Gastrocnemius medialis (tissue), 4 donors: ENCODE results near the gene C1orf35. TPM values are rescaled to one million over a fixed set of nuclear protein-coding genes. Genes with fewer than 3 reads are reported as not detected.

Experiments
- ATAC-seq, 2 donors: fragments of 150-250 bp; one replicate each; pipeline ENCODE4 v1.9.1; 2016
- DNase-seq, 2 donors: peaks; one replicate each; pipeline ENCODE4 v3.0.0-alpha.2; 2019
- H3K27ac ChIP-seq, 4 donors: fragments of 200-600 bp; sonication (generic); 1 replicate in 1 of 4; 2 replicates in 3 of 4; pipeline ENCODE4 v1.5.1; 2016 to 2018; ENCODE audit warnings: mild to moderate bottlenecking in 2 of 4, moderate library complexity in 1 of 4
- H3K27me3 ChIP-seq, 3 donors: fragments of 200-600 bp; sonication (generic) in 2 of 3; 1 replicate in 1 of 3; 2 replicates in 2 of 3; pipeline versions ENCODE4 v1.5.1 to v1.6.0; 2016 to 2019; ENCODE audit warnings: mild to moderate bottlenecking in 1 of 3, moderate library complexity in 1 of 3
- H3K36me3 ChIP-seq, 2 donors: fragments of 200-600 bp; sonication (generic) in 1 of 2; one replicate each; pipeline ENCODE4 v1.5.1; 2017 to 2018
- H3K4me1 ChIP-seq, 2 donors: fragments of 200-600 bp; sonication (generic) in 1 of 2; one replicate each; pipeline ENCODE4 v1.5.1; 2016 to 2017; ENCODE audit warnings: mild to moderate bottlenecking in 2 of 2
- H3K4me3 ChIP-seq, 4 donors: fragments of 200-600 bp; sonication (generic) in 3 of 4; 1 replicate in 1 of 4; 2 replicates in 3 of 4; pipeline ENCODE4 v1.5.1; 2016 to 2019; ENCODE audit warnings: mild to moderate bottlenecking in 2 of 4
- H3K9me3 ChIP-seq, 3 donors: fragments of 200-600 bp; sonication (generic) in 2 of 3; 1 replicate in 1 of 3; 2 replicates in 2 of 3; pipeline ENCODE4 v1.5.1; 2016 to 2019
- POLR2A ChIP-seq, 2 donors: fragments of 450-650 bp; IDR thresholded peaks; one replicate each; pipeline ENCODE4 v1.6.1; 2017; ENCODE audit warnings: antibody characterized with exemption in 2 of 2, mild to moderate bottlenecking in 2 of 2, moderate library complexity in 2 of 2
- in situ Hi-C, 4 donors: fragments of 200-750 bp; cut with MboI; loops; one replicate each; pipeline versions ENCODE4 v1.15.0 to v1.8.0; 2017; ENCODE audit warnings: low sequenced_read_pairs in 4 of 4
- intact Hi-C: fragments of 100-400 bp; cut with DNase I; formaldehyde crosslinking; loops from one replicate; pipeline ENCODE4 v1.15.1; 2023; ENCODE audit warnings: low total_unique reads
- total RNA-seq, 4 donors: library from RNA; depleted of rRNA; stranded (reverse); fragments of >200 nt; gene quantifications; one replicate each; pipeline versions ENCODE4 v1.1.0 to v1.2.3, GENCODE V29; 2016
- TF ChIP-seq, protein P1 (sequence below), 5 experiments: fragments of 450-650 bp in 3 of 5; fragments of 200-600 bp in 2 of 5; sonication (generic) in 2 of 5; IDR thresholded peaks in 4 of 5; conservative IDR thresholded peaks in 1 of 5; 1 replicate in 4 of 5; 2 replicates in 1 of 5; pipeline ENCODE4 v1.5.1; 2016 to 2019; ENCODE audit warnings: antibody characterized with exemption in 5 of 5, mild to moderate bottlenecking in 3 of 5, moderate library complexity in 3 of 5

The C1orf35 gene
- total RNA-seq, 4 donors from 2014 or later: 5.9 to 11.0 (median 7.8) TPM

DNA sequence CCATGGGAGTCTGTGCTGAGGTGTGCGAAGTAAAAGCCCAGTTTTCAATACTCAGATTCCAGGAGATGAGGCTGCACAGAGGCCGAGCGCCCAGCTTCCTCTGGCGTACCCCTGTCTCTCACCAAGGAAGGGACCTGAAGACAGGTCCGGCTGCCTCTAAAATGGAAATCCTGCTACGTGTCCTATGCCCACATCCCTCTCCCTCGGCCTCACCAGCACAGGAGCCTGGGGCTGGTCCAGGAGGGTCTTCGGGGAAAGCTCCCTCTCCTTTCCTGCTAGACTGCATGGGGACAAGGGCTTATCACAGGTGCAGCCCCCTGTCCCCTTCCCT lies 5.6 kb upstream of the C1orf35 start:
- intact Hi-C loops (loop anchor here (1.0 to 10.0 kb wide), 4 partner anchors 24 to 376 kb away; partner anchors contain the start of genes GUK1, RNF187 and TRIM11), in situ Hi-C loops (no loop called here)
- ATAC-seq: no peak
- no peaks in the 10 kb centered on the region for H3K27me3 ChIP-seq
- peak overlapping the region; percentile 73 to 100 (median 79) for H3K4me3 ChIP-seq
- peaks cover 0 to 17% of the 10 kb centered on the region in 2 donors for H3K36me3 ChIP-seq
- H3K4me1 ChIP-seq: peaks cover 24 to 25% of the 10 kb centered on the region in 2 donors
- no peaks in the 10 kb centered on the region for H3K9me3 ChIP-seq
- DNase-seq: no peak
- H3K27ac ChIP-seq: peak overlapping the region; percentile 86 to 96 (median 92)
- TF ChIP-seq POLR2A (IDR thresholded peaks at IDR 0.05): no peak
- TF ChIP-seq, protein P1, sequence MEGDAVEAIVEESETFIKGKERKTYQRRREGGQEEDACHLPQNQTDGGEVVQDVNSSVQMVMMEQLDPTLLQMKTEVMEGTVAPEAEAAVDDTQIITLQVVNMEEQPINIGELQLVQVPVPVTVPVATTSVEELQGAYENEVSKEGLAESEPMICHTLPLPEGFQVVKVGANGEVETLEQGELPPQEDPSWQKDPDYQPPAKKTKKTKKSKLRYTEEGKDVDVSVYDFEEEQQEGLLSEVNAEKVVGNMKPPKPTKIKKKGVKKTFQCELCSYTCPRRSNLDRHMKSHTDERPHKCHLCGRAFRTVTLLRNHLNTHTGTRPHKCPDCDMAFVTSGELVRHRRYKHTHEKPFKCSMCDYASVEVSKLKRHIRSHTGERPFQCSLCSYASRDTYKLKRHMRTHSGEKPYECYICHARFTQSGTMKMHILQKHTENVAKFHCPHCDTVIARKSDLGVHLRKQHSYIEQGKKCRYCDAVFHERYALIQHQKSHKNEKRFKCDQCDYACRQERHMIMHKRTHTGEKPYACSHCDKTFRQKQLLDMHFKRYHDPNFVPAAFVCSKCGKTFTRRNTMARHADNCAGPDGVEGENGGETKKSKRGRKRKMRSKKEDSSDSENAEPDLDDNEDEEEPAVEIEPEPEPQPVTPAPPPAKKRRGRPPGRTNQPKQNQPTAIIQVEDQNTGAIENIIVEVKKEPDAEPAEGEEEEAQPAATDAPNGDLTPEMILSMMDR (IDR thresholded peaks at IDR 0.05 in 4 of 5, conservative IDR thresholded peaks at IDR 0.05 in 1 of 5): no peak

- H3K4me3 ChIP-seq: peak overlapping the region; percentile 73 to 100 (median 79)
- in situ Hi-C loops: no loop called here
- DNase-seq (no peak), ATAC-seq (no peak)
- peaks cover 28% of the 10 kb centered on the region in 2 donors for H3K4me1 ChIP-seq
- H3K9me3 ChIP-seq: no peaks in the 10 kb centered on the region
- peak overlapping the region; percentile 86 to 96 (median 92) for H3K27ac ChIP-seq
- intact Hi-C loops: loop anchor here (1.0 to 10.0 kb wide), 3 partner anchors 24 to 377 kb away; partner anchors contain the start of genes RNF187 and TRIM11
- H3K36me3 ChIP-seq: peaks cover 0 to 17% of the 10 kb centered on the region in 2 donors
- TF ChIP-seq, protein P1 (IDR thresholded peaks at IDR 0.05 in 4 of 5, conservative IDR thresholded peaks at IDR 0.05 in 1 of 5): no peak
- TF ChIP-seq POLR2A (IDR thresholded peaks at IDR 0.05): no peak
- no peaks in the 10 kb centered on the region for H3K27me3 ChIP-seq
Observed at GRCh38 chr1:228108055-228108690, 5.0 kb upstream of the C1orf35 start.

DNA sequence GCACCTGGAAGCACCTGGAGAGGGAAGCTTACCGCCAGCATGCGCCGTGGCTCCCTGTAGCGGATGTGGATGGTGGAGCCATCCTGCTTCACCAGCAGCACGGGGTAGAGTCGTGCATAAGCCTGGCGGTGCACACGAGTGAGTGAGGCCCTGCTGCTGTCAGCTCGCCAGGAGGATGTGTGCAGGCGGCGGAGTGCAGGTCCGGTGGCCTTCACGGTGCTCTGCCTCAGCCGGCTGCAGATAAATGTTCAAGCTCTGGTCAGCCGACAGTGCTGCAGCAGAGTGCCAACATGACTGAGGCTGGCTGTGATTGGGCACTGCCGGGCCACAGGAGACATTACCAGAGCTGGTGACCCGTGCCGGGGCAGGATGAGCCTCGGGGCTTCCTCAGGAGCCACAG lies 4.5 kb upstream of the C1orf35 start:
- Histone ChIP-seq H3K27me3 (no peaks in the 10 kb centered on the region), H3K9me3 (no peaks in the 10 kb centered on the region), H3K27ac (peak overlapping the region in 1 of 4 donors; percentile 92), H3K4me1 (peaks cover 28% of the 10 kb centered on the region in 2 donors), H3K4me3 (no peak overlapping the region), H3K36me3 (peaks cover 0 to 17% of the 10 kb centered on the region in 2 donors)
- intact Hi-C loops: loop anchor here (1.0 to 10.0 kb wide), 3 partner anchors 23 to 377 kb away; partner anchors contain the start of genes RNF187 and TRIM11
- DNase-seq: no peak
- in situ Hi-C loops: no loop called here
- no peak for ATAC-seq
- TF ChIP-seq POLR2A (IDR thresholded peaks at IDR 0.05): no peak
- TF ChIP-seq, protein P1 (IDR thresholded peaks at IDR 0.05 in 4 of 5, conservative IDR thresholded peaks at IDR 0.05 in 1 of 5): no peak

DNA sequence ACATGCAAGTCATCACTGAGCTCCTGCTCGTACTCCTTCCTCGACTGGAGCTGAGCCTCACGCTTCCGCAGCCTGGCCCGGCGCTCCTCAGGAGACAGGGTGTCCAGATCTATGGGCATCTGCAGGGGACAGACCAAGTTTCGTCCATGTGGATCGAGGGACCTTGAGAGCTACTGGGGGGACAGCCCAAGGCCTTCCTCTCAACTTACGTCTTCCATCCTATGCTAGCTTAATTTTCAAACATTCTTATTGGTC lies 3.6 kb upstream of the C1orf35 start:
- no peak overlapping the region for H3K27ac ChIP-seq
- intact Hi-C loops (loop anchor here (10.0 kb wide), 2 partner anchors 298 to 378 kb away; partner anchors contain the start of genes RNF187 and TRIM11), in situ Hi-C loops (no loop called here)
- no peak for ATAC-seq
- no peaks in the 10 kb centered on the region for H3K9me3 ChIP-seq
- H3K4me3 ChIP-seq: no peak overlapping the region
- peaks cover 28 to 37% of the 10 kb centered on the region in 2 donors for H3K4me1 ChIP-seq
- no peak for DNase-seq
- H3K27me3 ChIP-seq: no peaks in the 10 kb centered on the region
- TF ChIP-seq, protein P1 (IDR thresholded peaks at IDR 0.05 in 4 of 5, conservative IDR thresholded peaks at IDR 0.05 in 1 of 5): no peak
- TF ChIP-seq POLR2A (IDR thresholded peaks at IDR 0.05): no peak
- peaks cover 0 to 17% of the 10 kb centered on the region in 2 donors for H3K36me3 ChIP-seq
